AG04450 (cell line): ENCODE measurements around the gene CRTC1. TPM values are rescaled to one million over a fixed set of nuclear protein-coding genes. Genes with fewer than 3 reads are reported as not detected.

Experiments used
- CTCF ChIA-PET: fragments of 300-600, 350-600 bp; formaldehyde crosslinking; extraction: SDS; loops from one replicate; lab custom pipeline; 2022; ENCODE audit warnings: antibody characterized with exemption, inconsistent platforms; lab: Charles Lee
- POLR2A ChIA-PET: fragments of 350-600 bp; formaldehyde crosslinking; extraction: SDS; loops from one replicate; lab custom pipeline; 2021; ENCODE audit warnings: antibody characterized with exemption, inconsistent platforms; lab: Yijun Ruan, JAX
- DNase-seq: peaks from one replicate; pipeline ENCODE4 v3.0.0-alpha.2; 2011; ENCODE audit warnings: low read depth, low spot score
- H3K27ac ChIP-seq: one replicate; pipeline ENCODE4 v1.5.1; 2012; ENCODE audit warnings: low read depth, low read length, control low read depth
- H3K27me3 ChIP-seq: one replicate; pipeline ENCODE4 v1.6.0; 2012; ENCODE audit warnings: low read length; ENCODE audit not compliant: control insufficient read depth, insufficient read depth
- H3K4me3 ChIP-seq: 2 replicates; pipeline ENCODE4 v1.5.1; 2011; ENCODE audit warnings: mild to moderate bottlenecking, low read depth, low read length, control low read depth
- H3K9me3 ChIP-seq: 2 replicates; pipeline ENCODE4 v1.5.1; 2012; ENCODE audit warnings: low read length; ENCODE audit not compliant: control insufficient read depth, insufficient read depth
- polyA plus RNA-seq: library from polyadenylated mRNA; depleted of rRNA; stranded (reverse); fragments of >200 nt; gene quantifications from 2 replicates; pipeline ENCODE4 v1.2.3, GENCODE V29; 2011
- TF ChIP-seq, protein P1 (sequence below): IDR thresholded peaks from 2 replicates; pipeline ENCODE4 v1.5.1; 2011; ENCODE audit warnings: low read depth, low read length, control low read depth, inconsistent platforms

The CRTC1 gene
- polyA plus RNA-seq, 1 experiment, result 1.0 TPM

DNA sequence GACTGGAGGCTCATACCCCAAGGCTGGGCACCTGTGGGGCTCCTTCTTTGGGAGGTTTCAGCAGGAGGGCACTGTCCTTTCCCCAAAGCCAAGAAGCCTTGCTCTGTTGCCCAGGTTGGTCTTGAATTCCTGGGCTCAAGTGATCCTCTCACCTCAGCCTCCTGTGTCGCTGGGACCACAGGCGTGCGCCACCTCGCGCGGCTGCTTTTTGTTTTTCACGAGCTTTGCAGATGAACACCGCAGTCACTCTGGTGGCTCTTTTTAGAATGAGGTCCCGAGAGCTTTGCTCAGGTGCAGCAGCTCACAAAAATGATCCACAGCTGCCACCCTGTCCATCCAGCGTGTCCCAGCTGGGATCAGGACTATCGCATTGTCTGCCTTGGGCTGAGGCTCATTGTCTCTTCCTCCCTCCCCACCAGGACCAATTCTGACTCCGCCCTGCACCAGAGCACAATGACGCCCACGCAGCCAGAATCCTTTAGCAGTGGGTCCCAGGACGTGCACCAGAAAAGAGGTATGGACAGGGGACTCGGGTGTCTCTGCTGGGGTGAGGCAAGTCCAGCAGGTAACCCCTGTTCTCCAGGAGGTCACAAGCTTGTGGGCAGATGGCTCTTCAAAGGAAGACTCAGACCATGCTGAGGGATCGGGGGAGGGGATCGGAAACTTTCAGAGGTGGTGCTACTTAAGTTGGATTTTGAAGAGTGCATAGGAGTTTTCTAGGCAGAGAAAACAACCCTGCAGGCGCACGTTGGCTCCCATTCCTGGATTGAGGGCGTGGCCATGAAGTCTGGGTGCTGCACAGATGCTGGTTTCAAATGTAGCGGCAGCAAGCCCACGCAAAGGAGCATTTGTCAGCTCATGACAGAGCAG, 66.1 kb downstream of the CRTC1 start:
- CTCF ChIA-PET, result no interaction called here

DNA sequence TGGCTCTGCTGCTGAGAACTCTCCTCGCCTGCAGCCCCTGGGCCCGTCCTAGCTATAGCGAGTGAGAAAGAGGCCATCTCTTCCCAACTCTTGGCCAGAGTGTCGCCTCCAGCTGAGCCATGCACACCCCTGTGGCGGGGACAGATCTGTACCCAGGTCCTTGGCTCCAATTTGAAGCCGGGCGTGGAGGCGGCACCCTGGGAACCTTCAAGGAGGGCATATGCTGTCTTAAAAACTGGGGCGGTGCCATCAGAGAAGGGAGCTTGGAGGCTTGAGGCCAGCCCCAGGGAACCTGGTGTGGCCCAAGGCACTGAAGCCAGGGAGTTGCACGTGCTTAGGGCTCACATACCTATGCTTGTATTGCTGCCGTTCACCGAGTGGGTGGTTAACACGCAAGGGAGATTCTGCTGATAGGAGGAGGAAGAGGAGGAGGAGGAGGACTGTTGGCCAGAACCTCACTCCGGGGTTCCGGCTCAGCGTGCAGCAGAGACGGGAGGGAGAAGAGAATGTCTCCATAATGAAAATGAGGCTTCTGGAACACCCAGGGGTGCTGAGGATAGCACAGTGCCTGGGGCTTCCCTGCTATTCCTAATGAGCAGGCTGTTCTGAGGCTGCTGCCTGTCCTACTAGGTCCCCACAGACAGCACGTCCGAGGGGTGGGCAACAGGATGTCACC, 67.0 kb downstream of the CRTC1 start:
- H3K27ac ChIP-seq, result no peak overlapping the region
- ChIA-PET POLR2A (no interaction called here), CTCF (no interaction called here)
- no peaks in the 10 kb centered on the region for H3K9me3 ChIP-seq
- TF ChIP-seq, protein P1, sequence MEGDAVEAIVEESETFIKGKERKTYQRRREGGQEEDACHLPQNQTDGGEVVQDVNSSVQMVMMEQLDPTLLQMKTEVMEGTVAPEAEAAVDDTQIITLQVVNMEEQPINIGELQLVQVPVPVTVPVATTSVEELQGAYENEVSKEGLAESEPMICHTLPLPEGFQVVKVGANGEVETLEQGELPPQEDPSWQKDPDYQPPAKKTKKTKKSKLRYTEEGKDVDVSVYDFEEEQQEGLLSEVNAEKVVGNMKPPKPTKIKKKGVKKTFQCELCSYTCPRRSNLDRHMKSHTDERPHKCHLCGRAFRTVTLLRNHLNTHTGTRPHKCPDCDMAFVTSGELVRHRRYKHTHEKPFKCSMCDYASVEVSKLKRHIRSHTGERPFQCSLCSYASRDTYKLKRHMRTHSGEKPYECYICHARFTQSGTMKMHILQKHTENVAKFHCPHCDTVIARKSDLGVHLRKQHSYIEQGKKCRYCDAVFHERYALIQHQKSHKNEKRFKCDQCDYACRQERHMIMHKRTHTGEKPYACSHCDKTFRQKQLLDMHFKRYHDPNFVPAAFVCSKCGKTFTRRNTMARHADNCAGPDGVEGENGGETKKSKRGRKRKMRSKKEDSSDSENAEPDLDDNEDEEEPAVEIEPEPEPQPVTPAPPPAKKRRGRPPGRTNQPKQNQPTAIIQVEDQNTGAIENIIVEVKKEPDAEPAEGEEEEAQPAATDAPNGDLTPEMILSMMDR, result no peak
- H3K27me3 ChIP-seq, result no peaks in the 10 kb centered on the region
- H3K4me3 ChIP-seq, result no peak overlapping the region
- DNase-seq, result no peak

More for the DNA sequence above, 66.1 kb downstream of the CRTC1 start:
- H3K27me3 ChIP-seq, result no peaks in the 10 kb centered on the region
- no peak for DNase-seq
- no peak overlapping the region for H3K4me3 ChIP-seq
- H3K9me3 ChIP-seq, result no peaks in the 10 kb centered on the region
- TF ChIP-seq, protein P1, result no peak
- POLR2A ChIA-PET, result no interaction called here
- H3K27ac ChIP-seq, result no peak overlapping the region

DNA sequence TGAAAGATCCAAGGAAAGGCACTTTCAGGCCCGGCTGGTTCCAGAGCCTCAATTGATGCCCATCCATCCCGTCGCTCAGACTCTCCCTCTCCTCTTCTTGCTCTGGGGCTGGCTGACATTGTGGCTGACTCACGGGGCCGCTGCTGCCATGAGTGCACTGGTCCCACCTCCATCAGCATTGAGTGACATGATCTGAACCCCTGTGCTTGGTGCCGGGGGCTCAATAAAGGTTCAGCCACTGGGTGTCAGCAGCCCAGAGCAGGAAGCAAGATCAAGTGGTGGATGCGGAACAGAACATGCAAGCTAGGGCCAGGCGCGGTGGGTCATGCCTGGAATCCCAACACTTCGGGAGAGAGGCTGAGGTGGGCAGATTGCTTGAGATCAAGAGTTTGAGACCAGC, 68.1 kb downstream of the CRTC1 start:
- CTCF ChIA-PET, result interaction anchor here (0.9 kb wide), 1 partner anchor 164 kb away, joined by 6 read pairs; no protein-coding TSS in a partner anchor
- Histone ChIP-seq H3K4me3 (no peak overlapping the region), H3K27ac (no peak overlapping the region), H3K9me3 (no peaks in the 10 kb centered on the region), H3K27me3 (no peaks in the 10 kb centered on the region)
- POLR2A ChIA-PET, result no interaction called here
- TF ChIP-seq, protein P1, result no peak
- DNase-seq, result no peak

DNA sequence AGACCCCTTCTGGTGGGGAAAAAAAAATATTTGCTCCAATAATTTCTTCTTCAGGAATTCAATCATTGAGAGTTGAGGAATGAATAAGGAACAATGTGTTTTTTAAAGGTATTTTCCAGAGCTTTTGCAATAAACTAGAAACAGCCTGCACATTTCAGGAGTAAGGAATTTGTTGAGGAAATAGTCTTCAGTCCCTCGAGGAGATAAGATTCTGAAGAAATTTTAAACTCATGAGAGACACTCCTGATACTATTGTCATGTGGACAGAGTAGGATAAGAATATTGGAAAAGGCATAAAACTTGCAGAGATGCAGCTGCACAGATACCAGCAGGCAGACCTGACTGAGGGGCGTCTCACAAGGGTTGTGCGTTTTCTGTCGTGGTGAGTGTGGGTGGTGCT, 71.0 kb downstream of the CRTC1 start:
- CTCF ChIA-PET, result no interaction called here

More for the DNA sequence above, 71.0 kb downstream of the CRTC1 start:
- no peak for DNase-seq
- Histone ChIP-seq H3K9me3 (no peaks in the 10 kb centered on the region), H3K27ac (no peak overlapping the region), H3K27me3 (no peaks in the 10 kb centered on the region), H3K4me3 (no peak overlapping the region)
- TF ChIP-seq, protein P1, result no peak
- POLR2A ChIA-PET, result no interaction called here
